H1 (cell line): ENCODE measurements around the gene TRHDE.

ENCODE experiments used
- BRCA1 ChIP-seq: IDR thresholded peaks from 2 replicates; pipeline ENCODE4 v1.6.1; 2012; ENCODE audit warnings: low read depth, low read length, improper control_type of control experiment
- CREB1 ChIP-seq: IDR thresholded peaks from 2 replicates; pipeline ENCODE4 v1.6.1; 2012; ENCODE audit warnings: inconsistent platforms
- CTCF ChIP-seq, 3 experiments: IDR thresholded peaks; 1 replicate in 2 of 3; 2 replicates in 1 of 3; pipeline versions ENCODE4 v1.5.1 to v1.6.1; 2011; ENCODE audit warnings: low read length in 3 of 3, mild to moderate bottlenecking in 3 of 3, inconsistent platforms in 2 of 3, low read depth in 1 of 3, moderate library complexity in 1 of 3; ENCODE audit not compliant: insufficient read depth in 1 of 3; ENCODE audit errors: control extremely low read depth in 1 of 3
- EP300 ChIP-seq, 2 experiments: IDR thresholded peaks; 1 replicate in 1 of 2; 2 replicates in 1 of 2; pipeline ENCODE4 v1.6.1; 2011 to 2012; ENCODE audit warnings: low read depth in 2 of 2, low read length in 2 of 2, mild to moderate bottlenecking in 2 of 2, borderline replicate concordance in 1 of 2, inconsistent platforms in 1 of 2, moderate library complexity in 1 of 2
- EZH2 ChIP-seq: fragments of 200-600 bp; sonication (generic); IDR thresholded peaks from 2 replicates; pipeline ENCODE4 v1.7.1; 2012; ENCODE audit warnings: low read depth, mild to moderate bottlenecking, moderate library complexity, low read length, inconsistent platforms; ENCODE audit not compliant: severe bottlenecking
- GABPA ChIP-seq: IDR thresholded peaks from 2 replicates; pipeline ENCODE4 v1.6.1; 2011; ENCODE audit warnings: mild to moderate bottlenecking, low read length, moderate library complexity, borderline replicate concordance; ENCODE audit not compliant: insufficient read depth
- POLR2A ChIP-seq, 2 experiments: IDR thresholded peaks; 1 replicate in 1 of 2; 2 replicates in 1 of 2; pipeline ENCODE4 v1.6.1; 2011; ENCODE audit warnings: low read depth in 2 of 2, low read length in 2 of 2, mild to moderate bottlenecking in 2 of 2; ENCODE audit errors: control extremely low read depth in 1 of 2
- RFX5 ChIP-seq: IDR thresholded peaks from 2 replicates; pipeline ENCODE4 v1.6.1; 2011; ENCODE audit warnings: low read depth, low read length, improper control_type of control experiment, borderline replicate concordance
- SIRT6 ChIP-seq: IDR thresholded peaks from one replicate; pipeline ENCODE4 v1.7.1; 2012; ENCODE audit warnings: low read length, inconsistent platforms
- SIX5 ChIP-seq: IDR thresholded peaks from 2 replicates; pipeline ENCODE4 v1.6.1; 2011; ENCODE audit warnings: mild to moderate bottlenecking, low read depth, low read length
- SP2 ChIP-seq: IDR thresholded peaks from 2 replicates; pipeline ENCODE4 v1.6.1; 2012; ENCODE audit warnings: mild to moderate bottlenecking, low read length, inconsistent platforms
- TAF7 ChIP-seq: optimal IDR thresholded peaks from 2 replicates; pipeline ENCODE3; 2011; ENCODE audit warnings: low read depth, mild to moderate bottlenecking, inconsistent platforms, low read length, moderate library complexity, borderline replicate concordance
- TEAD4 ChIP-seq: IDR thresholded peaks from 2 replicates; pipeline ENCODE4 v1.6.1; 2012; ENCODE audit warnings: low read depth, low read length, inconsistent platforms, mixed read lengths
- TF ChIP-seq, protein P1 (sequence below): IDR thresholded peaks from 2 replicates; pipeline ENCODE4 v1.6.1; 2012; ENCODE audit warnings: inconsistent platforms

GRCh38 chr12:72307229-72307628 lies 35.1 kb downstream of the TRHDE start:
- TF ChIP-seq SP2: no peak
- no peak for TF ChIP-seq CTCF (IDR thresholded peaks at IDR 0.05; ENCODE audit: control extremely low read depth in 1 of 3, insufficient read depth in 1 of 3, low read depth in 1 of 3, low read length in 3 of 3)
- no peak for TF ChIP-seq BRCA1
- no peak for TF ChIP-seq SIRT6
- no peak for TF ChIP-seq CREB1
- no peak for TF ChIP-seq RFX5
- TF ChIP-seq POLR2A (IDR thresholded peaks at IDR 0.05; ENCODE audit: control extremely low read depth in 1 of 2, low read depth in 2 of 2, low read length in 2 of 2): no peak
- no peak for TF ChIP-seq GABPA
- TF ChIP-seq, protein P1, sequence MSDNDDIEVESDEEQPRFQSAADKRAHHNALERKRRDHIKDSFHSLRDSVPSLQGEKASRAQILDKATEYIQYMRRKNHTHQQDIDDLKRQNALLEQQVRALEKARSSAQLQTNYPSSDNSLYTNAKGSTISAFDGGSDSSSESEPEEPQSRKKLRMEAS: no peak
- TF ChIP-seq EP300 (IDR thresholded peaks at IDR 0.05; ENCODE audit: borderline replicate concordance in 1 of 2, low read depth in 2 of 2, low read length in 2 of 2): no peak
- TF ChIP-seq EZH2: no peak
- TF ChIP-seq SIX5: no peak
- TF ChIP-seq TAF7: no peak
- TF ChIP-seq TEAD4: no peak
